Raji (cell line): Measurements from ENCODE around the gene BRMS1.

Source experiments
- POLR2A ChIP-seq: IDR thresholded peaks from 2 replicates; pipeline ENCODE4 v1.6.1; 2011; ENCODE audit warnings: low read depth, low read length, control low read depth; ENCODE audit not compliant: insufficient read depth

The BRMS1 gene

GRCh38 chr11:66363805-66364535 lies 19.1 kb upstream of the BRMS1 start:
- no peak for TF ChIP-seq POLR2A

- TF ChIP-seq POLR2A: 0 out of 2 replicates have a peak, but pooled peaks have one; percentile 12
Observed at GRCh38 chr11:66363187-66363601, 18.3 kb upstream of the BRMS1 start.

GRCh38 chr11:66362481-66363147 lies 17.7 kb upstream of the BRMS1 start:
- no peak for TF ChIP-seq POLR2A

- TF ChIP-seq POLR2A: peak; percentile 13; the same call in 1 of the 2 replicates
Observed at GRCh38 chr11:66361502-66361941, 16.6 kb upstream of the BRMS1 start.

- 0 out of 2 replicates have a peak, but pooled peaks have one; percentile 20 for TF ChIP-seq POLR2A
Observed at GRCh38 chr11:66360406-66361073, 15.6 kb upstream of the BRMS1 start.

- TF ChIP-seq POLR2A: peak; percentile 31
Observed at GRCh38 chr11:66359662-66360087, 14.8 kb upstream of the BRMS1 start.

DNA sequence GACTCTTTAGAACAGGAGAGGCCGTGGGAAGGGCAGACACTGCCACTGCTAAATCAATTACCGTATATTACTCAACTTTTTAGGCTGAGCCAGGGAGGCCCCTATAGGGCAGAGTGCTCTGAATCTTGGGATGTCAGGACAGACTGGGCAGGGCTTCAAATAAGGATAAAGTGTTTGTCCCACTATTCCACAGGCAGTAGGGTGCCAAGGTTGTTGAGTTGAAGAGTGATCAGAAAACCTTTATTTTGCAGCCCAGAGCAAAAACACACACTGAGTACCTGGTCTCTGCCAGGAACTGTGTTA lies 4.1 kb upstream of the BRMS1 start:
- no peak for TF ChIP-seq POLR2A

DNA sequence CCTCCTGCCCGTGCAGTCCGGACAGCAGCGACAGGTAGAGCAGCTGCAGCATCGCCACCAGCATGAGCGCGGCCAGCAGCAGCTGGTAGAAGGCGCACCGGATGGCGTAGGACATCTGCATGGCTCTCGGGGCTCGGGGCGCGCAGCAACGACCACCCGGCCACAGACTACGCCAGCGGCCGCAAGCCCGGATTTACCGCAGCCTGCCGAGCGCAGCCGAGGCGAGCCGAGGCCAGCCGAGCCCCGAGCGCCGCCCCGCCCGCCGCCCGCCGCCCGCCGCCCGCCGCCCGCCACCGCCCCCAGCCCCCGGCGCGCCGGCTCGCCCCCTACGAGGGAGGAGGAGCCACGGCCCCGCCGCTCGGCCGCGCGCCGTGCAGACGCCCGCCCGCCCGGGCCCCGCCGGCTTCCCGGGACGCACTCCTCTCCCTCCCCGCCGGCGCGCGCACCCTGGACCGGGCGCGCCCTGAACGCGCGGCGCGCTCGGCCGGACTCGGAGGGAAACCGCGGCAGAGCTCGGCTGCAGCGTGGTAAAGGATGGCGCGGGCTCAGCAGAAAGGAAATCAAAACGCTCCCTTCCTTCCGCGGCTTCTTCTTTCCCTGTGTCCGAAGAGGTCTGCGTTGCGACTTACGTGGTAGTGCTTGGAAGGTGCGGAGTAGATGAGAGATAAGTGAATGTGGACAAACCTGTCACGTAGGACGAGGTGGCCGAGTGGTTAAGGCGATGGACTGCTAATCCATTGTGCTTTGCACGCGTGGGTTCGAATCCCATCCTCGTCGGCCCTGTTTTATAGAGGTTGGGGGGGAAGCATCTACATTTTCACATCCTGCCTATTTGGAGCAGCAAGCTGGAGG lies 2.7 kb upstream of the BRMS1 start, which contains the start of gene B4GAT1:
Gene B4GAT1 (minus strand): TSS at position 205 of the 852 bp plus-strand sequence. CDS start 84 bp downstream, at position 121.
- peak; percentile 68 for TF ChIP-seq POLR2A

- no peak for TF ChIP-seq POLR2A
Observed at GRCh38 chr11:66346476-66347424, 1.8 kb upstream of the BRMS1 start.

- no peak for TF ChIP-seq POLR2A
Observed at GRCh38 chr11:66345316-66345649, 379 bp upstream of the BRMS1 start.

- TF ChIP-seq POLR2A: no peak
Observed at GRCh38 chr11:66343176-66343575, 1.7 kb downstream of the BRMS1 start.

DNA sequence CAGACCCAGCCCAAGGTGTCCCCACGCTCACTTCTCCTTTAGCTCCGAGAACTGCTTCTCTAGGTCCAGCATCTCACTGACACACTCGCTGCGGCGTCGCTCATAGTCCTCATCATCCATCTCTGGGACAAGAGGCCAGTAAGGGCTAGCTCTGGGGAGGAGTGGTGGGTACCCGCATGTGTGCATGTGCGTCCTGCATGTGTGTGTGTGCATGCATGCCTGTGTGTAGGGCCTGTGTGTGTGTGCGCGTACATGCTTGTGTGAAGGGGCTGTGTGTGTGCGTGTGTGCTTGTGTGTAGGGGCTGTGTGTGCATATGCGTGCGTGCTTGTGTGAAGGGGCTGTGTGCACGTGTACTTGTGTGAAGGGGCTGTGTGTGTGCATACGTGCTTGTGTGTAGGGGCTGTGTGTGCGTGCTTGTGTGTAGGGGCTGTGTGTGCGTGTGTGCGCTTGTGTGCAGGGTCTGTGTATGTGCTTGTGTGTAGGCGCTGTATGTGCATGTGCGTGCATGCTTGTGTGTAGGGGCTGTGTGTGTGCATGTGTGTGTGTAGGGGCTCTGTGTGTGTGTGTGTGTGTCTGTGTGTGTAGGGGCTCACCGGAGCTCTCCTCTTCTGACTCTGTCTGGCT lies 3.3 kb downstream of the BRMS1 start:
- TF ChIP-seq POLR2A: no peak

DNA sequence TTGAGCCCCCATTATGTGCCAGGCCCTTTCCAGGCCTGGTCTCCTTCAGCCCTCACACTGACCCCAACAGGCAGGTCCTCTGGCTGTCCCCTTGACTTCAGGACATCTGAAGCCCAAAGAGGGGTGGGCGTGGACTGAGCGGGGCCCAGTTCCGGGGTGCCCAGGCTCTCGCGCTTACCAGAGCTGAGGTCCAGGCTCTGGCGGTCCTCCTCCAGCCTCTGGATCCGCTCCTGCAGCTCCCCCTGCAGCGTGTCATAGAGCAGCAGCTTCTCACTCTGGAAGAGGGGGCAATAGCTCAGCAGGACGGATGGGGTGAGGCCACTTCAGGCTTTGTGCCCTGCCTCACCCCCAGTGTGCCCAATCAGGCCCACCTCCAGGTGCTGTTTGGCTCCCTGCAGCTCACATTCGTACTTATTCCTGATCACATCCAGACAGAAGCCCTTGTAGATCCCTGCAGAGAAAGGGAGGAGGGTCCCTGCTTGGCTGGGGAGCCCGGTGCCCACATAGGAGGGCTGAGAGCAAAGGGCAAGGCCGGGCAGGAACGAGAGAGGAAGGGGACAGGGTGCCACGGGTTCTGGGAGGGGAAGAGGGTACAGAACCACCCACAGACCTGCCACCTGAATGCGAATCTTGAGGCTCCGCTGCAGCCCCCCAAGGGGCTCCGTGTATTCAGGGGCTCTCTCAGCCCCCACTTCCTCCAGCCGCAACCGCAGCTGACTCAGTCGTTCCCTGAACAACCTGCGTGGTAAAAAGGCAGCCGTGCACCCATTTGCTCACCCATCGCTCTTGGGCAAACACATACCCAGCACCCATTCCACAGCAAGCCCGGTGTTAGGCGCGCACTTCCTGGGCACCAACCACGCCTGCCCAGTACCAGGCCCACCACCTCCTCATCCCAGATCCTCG lies 4.1 kb downstream of the BRMS1 start:
- TF ChIP-seq POLR2A: no peak
